DOHH2 (cell line): ENCODE results near the gene USP17L27.
"Not testable (repeated sequence)": the region's sequence is repeated elsewhere in the genome, so short reads cannot be mapped to it uniquely, and the experiment has no call there.

Source experiments
- H3F3A ChIP-seq: fragments of 200-600 bp; sonication (generic), shearing (Covaris generic); 2 replicates; pipeline ENCODE4 v1.6.0; 2016; ENCODE audit warnings: antibody characterized with exemption, mild to moderate bottlenecking; ENCODE audit not compliant: control insufficient read depth, insufficient read depth
- H3K27ac ChIP-seq: fragments of 200-600 bp; sonication (generic); 2 replicates; pipeline ENCODE4 v1.5.1; 2014; ENCODE audit warnings: low read depth, mild to moderate bottlenecking, low read length, moderate library complexity
- H3K27me3 ChIP-seq: fragments of 200-600 bp; sonication (generic); 2 replicates; pipeline ENCODE4 v1.6.1; 2014; ENCODE audit warnings: mild to moderate bottlenecking, low read length, mixed read lengths; ENCODE audit not compliant: control insufficient read depth
- H3K36me3 ChIP-seq: fragments of 200-600 bp; sonication (generic); 2 replicates; pipeline ENCODE4 v1.6.1; 2014; ENCODE audit warnings: mild to moderate bottlenecking, low read length, moderate library complexity, mixed read lengths; ENCODE audit not compliant: control insufficient read depth
- H3K4me1 ChIP-seq: fragments of 200-600 bp; sonication (generic); 2 replicates; pipeline ENCODE4 v1.6.1; 2014; ENCODE audit warnings: mild to moderate bottlenecking, low read length, mixed read lengths; ENCODE audit not compliant: control insufficient read depth
- H3K4me2 ChIP-seq: fragments of 200-600 bp; sonication (generic); 2 replicates; pipeline ENCODE4 v1.6.0; 2014; ENCODE audit warnings: mild to moderate bottlenecking, low read length, moderate library complexity
- H3K4me3 ChIP-seq: fragments of 200-600 bp; sonication (generic); 2 replicates; pipeline ENCODE4 v1.5.1; 2014; ENCODE audit warnings: mild to moderate bottlenecking, low read length, mixed read lengths
- H3K79me2 ChIP-seq: fragments of 200-600 bp; sonication (generic); 2 replicates; pipeline ENCODE4 v1.6.1; 2014; ENCODE audit warnings: mild to moderate bottlenecking, low read length, mixed read lengths; ENCODE audit not compliant: control insufficient read depth
- H3K9me2 ChIP-seq: fragments of 200-600 bp; sonication (generic); replicated peaks from 2 replicates; pipeline ENCODE4 v1.6.1; 2014; ENCODE audit warnings: mild to moderate bottlenecking, low read length, mixed read lengths; ENCODE audit not compliant: control insufficient read depth
- H3K9me3 ChIP-seq: fragments of 200-600 bp; sonication (generic); 2 replicates; pipeline ENCODE4 v1.6.1; 2014; ENCODE audit warnings: antibody characterized with exemption, low read length, mixed read lengths; ENCODE audit not compliant: control insufficient read depth, insufficient read depth
- H4K20me1 ChIP-seq: fragments of 200-600 bp; sonication (generic); 2 replicates; pipeline ENCODE4 v1.6.0; 2014; ENCODE audit warnings: low read depth, mild to moderate bottlenecking, antibody characterized with exemption, low read length, moderate library complexity; ENCODE audit not compliant: control insufficient read depth, insufficient read depth

USP17L27 gene

DNA sequence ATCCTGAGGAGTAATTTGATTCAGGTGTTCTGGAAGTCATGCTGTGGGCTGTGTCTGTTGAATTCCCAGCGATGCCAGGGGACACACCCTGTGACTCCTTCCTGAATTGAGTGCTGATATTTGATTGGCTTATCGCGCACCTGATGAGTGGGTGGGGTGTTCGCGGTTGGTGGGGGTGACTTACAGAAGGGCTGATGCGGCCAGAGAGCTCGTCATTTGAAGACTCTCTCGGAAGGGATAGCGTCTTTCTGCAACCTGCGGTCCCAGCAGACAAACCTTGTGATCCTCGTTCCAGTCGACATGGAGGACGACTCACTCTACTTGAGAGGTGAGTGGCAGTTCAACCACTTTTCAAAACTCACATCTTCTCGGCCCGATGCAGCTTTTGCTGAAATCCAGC lies at the start of gene USP17L27:
Gene USP17L27, plus strand, starts transcription at position 301 of the 400 bp plus-strand sequence. Its CDS starts 0 bp downstream, at position 301.
- H3F3A ChIP-seq, H3K79me2 ChIP-seq, H3K4me2 ChIP-seq, H4K20me1 ChIP-seq, H3K27ac ChIP-seq, H3K4me3 ChIP-seq, H3K9me3 ChIP-seq, H3K4me1 ChIP-seq, H3K36me3 ChIP-seq, H3K9me2 ChIP-seq, H3K27me3 ChIP-seq: not testable (repeated sequence)

- not testable (repeated sequence) for H4K20me1 ChIP-seq, H3K4me1 ChIP-seq, H3K4me3 ChIP-seq, H3K4me2 ChIP-seq, H3K27ac ChIP-seq, H3K79me2 ChIP-seq, H3K27me3 ChIP-seq, H3K9me2 ChIP-seq, H3K9me3 ChIP-seq, H3K36me3 ChIP-seq, H3F3A ChIP-seq
Measured at GRCh38 chr4:9324191-9324590, 19.8 kb upstream of the USP17L27 start.

DNA sequence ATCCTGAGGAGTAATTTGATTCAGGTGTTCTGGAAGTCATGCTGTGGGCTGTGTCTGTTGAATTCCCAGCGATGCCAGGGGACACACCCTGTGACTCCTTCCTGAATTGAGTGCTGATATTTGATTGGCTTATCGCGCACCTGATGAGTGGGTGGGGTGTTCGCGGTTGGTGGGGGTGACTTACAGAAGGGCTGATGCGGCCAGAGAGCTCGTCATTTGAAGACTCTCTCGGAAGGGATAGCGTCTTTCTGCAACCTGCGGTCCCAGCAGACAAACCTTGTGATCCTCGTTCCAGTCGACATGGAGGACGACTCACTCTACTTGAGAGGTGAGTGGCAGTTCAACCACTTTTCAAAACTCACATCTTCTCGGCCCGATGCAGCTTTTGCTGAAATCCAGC lies 19.1 kb upstream of the USP17L27 start, which contains the start of gene USP17L24:
Gene USP17L24, plus strand, starts transcription at position 301 of the 400 bp plus-strand sequence. Its CDS starts 0 bp downstream, at position 301.
- not testable (repeated sequence) for H3K9me3 ChIP-seq, H3K4me2 ChIP-seq, H3K27ac ChIP-seq, H4K20me1 ChIP-seq, H3K9me2 ChIP-seq, H3F3A ChIP-seq, H3K79me2 ChIP-seq, H3K4me3 ChIP-seq, H3K36me3 ChIP-seq, H3K27me3 ChIP-seq, H3K4me1 ChIP-seq

DNA sequence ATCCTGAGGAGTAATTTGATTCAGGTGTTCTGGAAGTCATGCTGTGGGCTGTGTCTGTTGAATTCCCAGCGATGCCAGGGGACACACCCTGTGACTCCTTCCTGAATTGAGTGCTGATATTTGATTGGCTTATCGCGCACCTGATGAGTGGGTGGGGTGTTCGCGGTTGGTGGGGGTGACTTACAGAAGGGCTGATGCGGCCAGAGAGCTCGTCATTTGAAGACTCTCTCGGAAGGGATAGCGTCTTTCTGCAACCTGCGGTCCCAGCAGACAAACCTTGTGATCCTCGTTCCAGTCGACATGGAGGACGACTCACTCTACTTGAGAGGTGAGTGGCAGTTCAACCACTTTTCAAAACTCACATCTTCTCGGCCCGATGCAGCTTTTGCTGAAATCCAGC lies 14.3 kb upstream of the USP17L27 start, which contains the start of gene USP17L25:
Gene USP17L25, plus strand, starts transcription at position 301 of the 400 bp plus-strand sequence. Its CDS starts 0 bp downstream, at position 301.
- H3K9me3 ChIP-seq, H3K27me3 ChIP-seq, H3K79me2 ChIP-seq, H3K36me3 ChIP-seq, H3K27ac ChIP-seq, H4K20me1 ChIP-seq, H3K4me2 ChIP-seq, H3K9me2 ChIP-seq, H3K4me1 ChIP-seq, H3K4me3 ChIP-seq, H3F3A ChIP-seq: not testable (repeated sequence)

- not testable (repeated sequence) for H3K9me2 ChIP-seq, H3K27ac ChIP-seq, H3K4me2 ChIP-seq, H3K4me1 ChIP-seq, H3K27me3 ChIP-seq, H3K79me2 ChIP-seq, H3K4me3 ChIP-seq, H3K9me3 ChIP-seq, H4K20me1 ChIP-seq, H3F3A ChIP-seq, H3K36me3 ChIP-seq
Measured at GRCh38 chr4:9334358-9334757, 9.6 kb upstream of the USP17L27 start, which contains the start of gene USP17L26. TSS of gene USP17L26 (plus strand) at chr4:9334658. CDS start at chr4:9334658, 0 bp downstream.

- not testable (repeated sequence) for H3K4me1 ChIP-seq, H3K4me2 ChIP-seq, H3K4me3 ChIP-seq, H3K27me3 ChIP-seq, H3K36me3 ChIP-seq, H3K79me2 ChIP-seq, H4K20me1 ChIP-seq, H3K27ac ChIP-seq, H3F3A ChIP-seq, H3K9me3 ChIP-seq, H3K9me2 ChIP-seq
Measured at GRCh38 chr4:9339103-9339502, 4.8 kb upstream of the USP17L27 start, which contains the start of gene USP17L5. TSS of gene USP17L5 (plus strand) at chr4:9339403. CDS start at chr4:9339403, 0 bp downstream.

GRCh38 chr4:9348593-9348992 lies 4.6 kb downstream of the USP17L27 start, which contains the start of gene USP17L28:
TSS of gene USP17L28 (plus strand) at chr4:9348893. CDS start at chr4:9348893, 0 bp downstream.
- H3K4me1 ChIP-seq, H3K9me3 ChIP-seq, H3K4me3 ChIP-seq, H3K79me2 ChIP-seq, H3K27ac ChIP-seq, H4K20me1 ChIP-seq, H3K9me2 ChIP-seq, H3K27me3 ChIP-seq, H3F3A ChIP-seq, H3K4me2 ChIP-seq, H3K36me3 ChIP-seq: not testable (repeated sequence)

GRCh38 chr4:9350866-9351265 lies 6.9 kb downstream of the USP17L27 start:
- H3K36me3 ChIP-seq, H3F3A ChIP-seq, H3K27me3 ChIP-seq, H3K4me1 ChIP-seq, H3K9me3 ChIP-seq, H3K4me3 ChIP-seq, H3K9me2 ChIP-seq, H3K4me2 ChIP-seq, H4K20me1 ChIP-seq, H3K27ac ChIP-seq, H3K79me2 ChIP-seq: not testable (repeated sequence)
